ENCODE measurements around the gene ICE1.

Gene ICE1

GRCh38 chr5:5380298-5380697, 42.2 kb upstream of the ICE1 start:
- ChIA-PET POLR2A (no interaction called here), CTCF (interaction anchor here (1.1 kb wide), 1 partner anchor 38 kb away, joined by 3 read pairs; no protein-coding TSS in a partner anchor)
- no peak for TF ChIP-seq CTCF (IDR thresholded peaks at IDR 0.05; ENCODE audit: control extremely low read depth, extremely low read depth, low read depth, missing control alignments)
- no peak for DNase-seq (ENCODE audit: extremely low spot score)

GRCh38 chr5:5381310-5381913, 41.1 kb upstream of the ICE1 start:
- POLR2A ChIA-PET, result no interaction called here
- CTCF ChIA-PET, result interaction anchor here (1.1 kb wide), 2 partner anchors 14 to 37 kb away, joined by 3 read pairs; no protein-coding TSS in a partner anchor
- no peak for DNase-seq (ENCODE audit: extremely low spot score)
- no peak for TF ChIP-seq CTCF (IDR thresholded peaks at IDR 0.05; ENCODE audit: control extremely low read depth, extremely low read depth, low read depth, missing control alignments)

GRCh38 chr5:5383461-5383860, 39.0 kb upstream of the ICE1 start:
- ChIA-PET CTCF (interaction anchor here (0.8 to 1.2 kb wide), 2 partner anchors 14 to 17 kb away, joined by 3 to 4 read pairs; no protein-coding TSS in a partner anchor), POLR2A (no interaction called here)
- no peak for DNase-seq (ENCODE audit: extremely low spot score)
- no peak for TF ChIP-seq CTCF (IDR thresholded peaks at IDR 0.05; ENCODE audit: control extremely low read depth, extremely low read depth, low read depth, missing control alignments)

GRCh38 chr5:5384660-5385330, 37.7 kb upstream of the ICE1 start:
- no peak for TF ChIP-seq CTCF (IDR thresholded peaks at IDR 0.05; ENCODE audit: control extremely low read depth, extremely low read depth, low read depth, missing control alignments)
- CTCF ChIA-PET, result no interaction called here
- POLR2A ChIA-PET, result no interaction called here
- DNase-seq (ENCODE audit: extremely low spot score), result no peak

- no peak for DNase-seq (ENCODE audit: extremely low spot score)
- no peak for TF ChIP-seq CTCF (IDR thresholded peaks at IDR 0.05; ENCODE audit: control extremely low read depth, extremely low read depth, low read depth, missing control alignments)
- ChIA-PET POLR2A (no interaction called here), CTCF (no interaction called here)
Observed at GRCh38 chr5:5385331-5385662, 37.2 kb upstream of the ICE1 start.

GRCh38 chr5:5386329-5386728, 36.1 kb upstream of the ICE1 start:
- CTCF ChIA-PET, result no interaction called here
- POLR2A ChIA-PET, result no interaction called here
- DNase-seq (ENCODE audit: extremely low spot score), result no peak
- no peak for TF ChIP-seq CTCF (IDR thresholded peaks at IDR 0.05; ENCODE audit: control extremely low read depth, extremely low read depth, low read depth, missing control alignments)
